ENCODE data around the gene CLEC9A.

Gene CLEC9A

DNA sequence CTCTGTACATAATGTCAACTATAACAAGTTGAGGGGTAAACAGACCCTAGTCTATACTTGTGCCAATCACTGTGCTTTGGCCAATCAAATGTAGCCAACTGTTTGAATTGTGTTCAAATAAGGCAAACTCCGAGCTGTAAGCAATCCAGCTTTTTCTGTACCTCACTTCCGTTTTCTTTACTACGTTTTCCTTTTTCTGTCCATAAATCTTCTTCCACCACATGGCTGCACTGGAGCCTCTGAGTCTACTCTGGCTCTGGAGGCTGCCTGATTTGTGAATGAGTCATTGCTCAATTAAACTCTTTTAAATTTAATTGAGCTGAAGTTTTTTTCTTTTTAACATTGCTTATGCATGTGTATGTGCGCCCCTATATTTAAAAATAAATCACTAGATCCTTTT lies 38.6 kb downstream of the CLEC9A start:
- peak; percentile 7 for DNase-seq (ENCODE audit: low read depth, low spot score)
- ChIA-PET POLR2A (no interaction called here), CTCF (interaction anchor here (1.2 to 2.4 kb wide), 2 partner anchors 35 to 319 kb away, joined by 3 to 7 read pairs; no protein-coding TSS in a partner anchor)
- TF ChIP-seq CTCF (IDR thresholded peaks at IDR 0.05; ENCODE audit: insufficient read depth, low read length, missing control alignments): no peak
- H3K4me3 ChIP-seq (ENCODE audit: low read depth, low read length): no peak overlapping the region

- CTCF ChIA-PET: no interaction called here
- no peak for DNase-seq (ENCODE audit: low read depth, low spot score)
- POLR2A ChIA-PET: no interaction called here
- no peak for TF ChIP-seq CTCF (IDR thresholded peaks at IDR 0.05; ENCODE audit: insufficient read depth, low read length, missing control alignments)
- no peak overlapping the region for H3K4me3 ChIP-seq (ENCODE audit: low read depth, low read length)
Observed at GRCh38 chr12:10069976-10070375, 39.5 kb downstream of the CLEC9A start.

- ChIA-PET POLR2A (no interaction called here), CTCF (no interaction called here)
- no peak overlapping the region for H3K4me3 ChIP-seq (ENCODE audit: low read depth, low read length)
- no peak for TF ChIP-seq CTCF (IDR thresholded peaks at IDR 0.05; ENCODE audit: insufficient read depth, low read length, missing control alignments)
- DNase-seq (ENCODE audit: low read depth, low spot score): no peak
Observed at GRCh38 chr12:10070380-10070779, 39.9 kb downstream of the CLEC9A start.

DNA sequence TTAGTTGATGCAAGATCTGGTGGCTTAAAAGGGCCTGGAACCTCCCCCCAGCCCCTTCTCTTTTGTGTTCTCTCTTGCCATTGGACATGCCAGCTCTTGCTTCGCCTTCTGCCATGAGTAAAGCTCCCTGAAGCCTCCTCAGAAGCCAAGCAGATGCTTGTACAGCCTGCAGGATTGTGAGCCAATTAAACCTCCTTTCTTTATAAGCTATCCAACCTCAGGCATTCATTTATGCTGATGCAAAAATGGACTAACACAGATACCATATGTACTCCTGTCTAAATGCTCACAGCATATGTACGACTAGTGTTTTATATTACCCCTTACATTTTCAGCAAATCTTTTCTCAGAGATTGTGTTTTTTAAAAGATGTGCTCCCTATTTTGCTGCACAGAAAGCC lies 41.6 kb downstream of the CLEC9A start:
- no peak for DNase-seq (ENCODE audit: low read depth, low spot score)
- ChIA-PET CTCF (interaction anchor here (0.6 kb wide), 1 partner anchor 1463 kb away, joined by 3 read pairs; no protein-coding TSS in a partner anchor), POLR2A (no interaction called here)
- no peak for TF ChIP-seq CTCF (IDR thresholded peaks at IDR 0.05; ENCODE audit: insufficient read depth, low read length, missing control alignments)
- H3K4me3 ChIP-seq (ENCODE audit: low read depth, low read length): no peak overlapping the region

DNA sequence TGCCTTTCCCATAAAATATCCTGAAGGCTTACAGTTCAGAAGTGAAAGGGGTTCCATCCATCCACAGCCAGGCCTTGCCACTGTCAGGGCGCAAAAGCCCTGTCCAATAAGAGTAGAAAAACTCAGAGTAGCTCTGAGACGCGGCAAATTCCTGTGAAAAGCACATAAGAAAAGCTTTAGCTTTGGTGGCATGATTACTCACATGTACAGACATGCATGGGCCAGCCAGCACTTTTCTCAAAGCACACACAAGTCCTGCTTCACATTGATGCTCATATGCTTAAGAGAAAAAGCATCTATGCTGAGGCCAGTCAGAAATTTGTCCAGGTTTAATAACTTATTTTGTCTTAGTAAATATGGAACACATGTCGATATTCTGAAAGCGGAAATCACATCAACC lies 42.8 kb downstream of the CLEC9A start:
- ChIA-PET CTCF (no interaction called here), POLR2A (no interaction called here)
- TF ChIP-seq CTCF (IDR thresholded peaks at IDR 0.05; ENCODE audit: insufficient read depth, low read length, missing control alignments): no peak
- no peak for DNase-seq (ENCODE audit: low read depth, low spot score)
- H3K4me3 ChIP-seq (ENCODE audit: low read depth, low read length): no peak overlapping the region

GRCh38 chr12:10075451-10075850 lies 45.0 kb downstream of the CLEC9A start:
- ChIA-PET CTCF (no interaction called here), POLR2A (no interaction called here)
- TF ChIP-seq CTCF (IDR thresholded peaks at IDR 0.05; ENCODE audit: insufficient read depth, low read length, missing control alignments): no peak
- no peak for DNase-seq (ENCODE audit: low read depth, low spot score)
- no peak overlapping the region for H3K4me3 ChIP-seq (ENCODE audit: low read depth, low read length)

All from AG04449 (cell line).